Measurements from ENCODE around the gene SRGAP2B. TPM values are rescaled to one million over a fixed set of nuclear protein-coding genes. Genes with fewer than 3 reads are reported as not detected.
"Not testable (repeated sequence)": the region's sequence is repeated elsewhere in the genome, so short reads cannot be mapped to it uniquely, and the experiment has no call there.

SRGAP2B gene
- total RNA-seq, 1 donor from 2014 or later, result 44.4 TPM

GRCh38 chr1:144992915-144993314 is 102.2 kb downstream of the SRGAP2B start:
- peak; percentile 2 for DNase-seq (ENCODE audit: low spot score)

DNA sequence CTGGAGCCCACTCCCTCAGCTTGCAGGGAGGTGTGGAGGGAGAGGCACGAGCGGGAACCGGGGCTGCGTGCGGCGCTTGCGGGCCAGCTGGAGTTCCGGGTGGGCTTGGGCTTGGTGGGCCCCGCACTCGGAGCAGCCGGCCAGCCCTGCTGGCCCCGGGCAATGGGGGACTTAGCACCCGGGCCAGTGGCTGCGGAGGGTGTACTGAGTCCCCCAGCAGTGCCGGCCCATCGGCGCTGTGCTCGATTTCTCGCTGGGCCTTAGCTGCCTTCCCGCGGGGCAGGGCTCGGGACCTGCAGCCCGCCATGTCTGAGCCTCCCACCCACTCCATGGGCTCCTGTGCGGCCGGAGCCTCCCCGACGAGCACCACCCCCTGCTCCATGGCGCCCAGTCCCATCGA is 104.5 kb downstream of the SRGAP2B start:
- H3K27ac Mint-ChIP-seq; H3K4me1 Mint-ChIP-seq (ENCODE audit: low read depth); H3K36me3 Mint-ChIP-seq (ENCODE audit: low read depth); H3K9me3 Mint-ChIP-seq; DNase-seq (ENCODE audit: low spot score); H3K27me3 Mint-ChIP-seq (ENCODE audit: insufficient read depth); intact Hi-C loops (cut with micrococcal nuclease); H3K4me3 Mint-ChIP-seq: not testable (repeated sequence)

More at GRCh38 chr1:144992915-144993314, 102.2 kb downstream of the SRGAP2B start:
- intact Hi-C loops (cut with micrococcal nuclease); H3K36me3 Mint-ChIP-seq (ENCODE audit: low read depth); H3K4me3 Mint-ChIP-seq; H3K4me1 Mint-ChIP-seq (ENCODE audit: low read depth); H3K27me3 Mint-ChIP-seq (ENCODE audit: insufficient read depth); H3K9me3 Mint-ChIP-seq; H3K27ac Mint-ChIP-seq: not testable (repeated sequence)

GRCh38 chr1:144987131-144987530 is 108.0 kb downstream of the SRGAP2B start:
- DNase-seq (ENCODE audit: low spot score); H3K9me3 Mint-ChIP-seq; H3K4me1 Mint-ChIP-seq (ENCODE audit: low read depth); H3K4me3 Mint-ChIP-seq; H3K27me3 Mint-ChIP-seq (ENCODE audit: insufficient read depth); intact Hi-C loops (cut with micrococcal nuclease); H3K27ac Mint-ChIP-seq; H3K36me3 Mint-ChIP-seq (ENCODE audit: low read depth): not testable (repeated sequence)

- H3K4me1 Mint-ChIP-seq (ENCODE audit: low read depth); H3K27ac Mint-ChIP-seq; H3K4me3 Mint-ChIP-seq; intact Hi-C loops (cut with micrococcal nuclease); H3K36me3 Mint-ChIP-seq (ENCODE audit: low read depth); H3K27me3 Mint-ChIP-seq (ENCODE audit: insufficient read depth); H3K9me3 Mint-ChIP-seq; DNase-seq (ENCODE audit: low spot score): not testable (repeated sequence)
Measured at GRCh38 chr1:144986171-144986860, 108.8 kb downstream of the SRGAP2B start.

DNA sequence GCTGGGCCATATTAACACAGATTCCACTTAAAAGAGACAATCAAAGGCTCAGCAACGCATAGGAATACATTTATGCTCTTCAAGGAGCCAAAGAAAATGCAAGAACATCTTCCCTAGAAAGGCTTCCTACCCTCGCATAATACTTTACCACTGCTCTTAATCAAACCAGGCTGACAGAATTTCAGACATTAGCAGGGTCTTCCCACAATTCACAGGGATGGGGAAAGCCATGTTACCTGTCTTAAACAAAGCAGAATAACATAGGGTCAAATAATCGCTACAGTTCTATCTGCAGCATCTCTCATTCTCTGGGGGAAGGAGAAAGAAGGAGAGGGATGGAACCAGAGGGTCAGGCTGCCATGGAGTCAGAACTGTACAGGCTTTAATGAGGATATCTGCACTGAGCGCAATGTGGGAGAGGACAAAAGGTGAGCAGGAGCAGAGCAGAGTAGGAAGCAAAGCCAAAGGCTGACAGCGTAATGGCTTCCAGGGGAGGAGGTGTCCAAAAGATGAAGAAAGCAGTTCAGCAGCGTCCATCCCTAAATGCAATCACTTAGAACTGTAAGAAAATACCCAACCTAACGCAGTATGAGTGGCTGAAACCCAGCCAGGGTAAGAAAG is 109.5 kb downstream of the SRGAP2B start:
- DNase-seq (ENCODE audit: low spot score); H3K9me3 Mint-ChIP-seq; H3K4me1 Mint-ChIP-seq (ENCODE audit: low read depth); H3K27ac Mint-ChIP-seq; H3K4me3 Mint-ChIP-seq; intact Hi-C loops (cut with micrococcal nuclease); H3K27me3 Mint-ChIP-seq (ENCODE audit: insufficient read depth); H3K36me3 Mint-ChIP-seq (ENCODE audit: low read depth): not testable (repeated sequence)

DNA sequence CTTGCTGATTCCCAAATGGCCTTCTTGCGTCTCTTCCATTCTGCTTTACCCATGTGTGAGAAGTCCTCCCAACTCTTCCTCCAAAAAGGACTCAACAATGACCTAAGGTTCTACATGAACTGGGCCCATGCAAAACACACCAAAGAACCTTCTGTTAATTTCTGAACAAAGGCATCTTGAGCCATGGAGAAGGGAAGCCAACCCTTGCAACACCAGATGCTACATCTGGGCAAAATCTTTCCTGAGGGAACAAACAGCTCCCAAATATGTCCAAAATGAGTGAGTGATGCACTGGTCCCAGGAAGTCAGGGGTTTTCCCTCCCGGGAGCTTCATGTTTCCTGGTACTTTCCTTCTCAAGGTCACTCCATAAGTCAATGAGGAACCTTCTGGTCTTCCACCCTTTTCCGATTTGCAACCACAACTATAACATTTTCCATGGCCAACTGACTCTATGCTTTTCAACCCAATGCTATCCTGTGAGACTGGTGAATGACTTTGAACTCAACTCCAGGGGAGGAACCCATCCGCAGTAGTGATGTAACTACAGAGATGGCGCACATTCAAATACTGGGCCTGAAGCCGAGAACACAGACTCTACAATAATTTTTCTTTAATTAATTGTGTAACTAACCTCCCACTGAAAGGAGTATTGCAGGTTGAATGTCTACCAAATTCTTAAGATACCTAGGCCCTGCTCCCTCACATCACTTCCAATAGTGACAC is 112.2 kb downstream of the SRGAP2B start:
- intact Hi-C loops (cut with micrococcal nuclease); H3K4me1 Mint-ChIP-seq (ENCODE audit: low read depth); H3K9me3 Mint-ChIP-seq; H3K27ac Mint-ChIP-seq; H3K27me3 Mint-ChIP-seq (ENCODE audit: insufficient read depth); DNase-seq (ENCODE audit: low spot score); H3K4me3 Mint-ChIP-seq; H3K36me3 Mint-ChIP-seq (ENCODE audit: low read depth): not testable (repeated sequence)

DNA sequence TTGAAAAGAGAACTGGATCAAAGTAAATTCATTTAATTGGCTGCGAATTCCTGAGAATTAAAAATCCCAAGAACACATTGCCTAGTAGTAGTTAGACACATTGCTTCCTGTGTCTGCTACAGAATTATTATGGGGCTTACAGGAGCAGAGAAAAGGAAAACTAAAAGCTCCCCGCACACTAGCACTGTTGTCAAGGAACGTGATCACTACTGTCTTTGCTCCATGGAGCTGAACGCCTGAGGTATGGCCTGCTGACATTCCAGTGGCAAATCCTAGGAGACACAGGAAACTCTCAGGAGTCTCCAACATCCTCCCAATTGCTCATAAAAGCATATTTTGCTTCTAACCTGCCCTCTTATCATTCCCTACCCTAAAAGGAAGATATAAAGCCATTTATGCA is 114.0 kb downstream of the SRGAP2B start:
- intact Hi-C loops (cut with micrococcal nuclease); H3K9me3 Mint-ChIP-seq; H3K4me1 Mint-ChIP-seq (ENCODE audit: low read depth); H3K27ac Mint-ChIP-seq; H3K27me3 Mint-ChIP-seq (ENCODE audit: insufficient read depth); H3K36me3 Mint-ChIP-seq (ENCODE audit: low read depth); H3K4me3 Mint-ChIP-seq; DNase-seq (ENCODE audit: low spot score): not testable (repeated sequence)

GRCh38 chr1:144979960-144980595 is 115.0 kb downstream of the SRGAP2B start:
- intact Hi-C loops (cut with micrococcal nuclease); H3K27me3 Mint-ChIP-seq (ENCODE audit: insufficient read depth); H3K9me3 Mint-ChIP-seq; DNase-seq (ENCODE audit: low spot score); H3K27ac Mint-ChIP-seq; H3K4me3 Mint-ChIP-seq; H3K4me1 Mint-ChIP-seq (ENCODE audit: low read depth); H3K36me3 Mint-ChIP-seq (ENCODE audit: low read depth): not testable (repeated sequence)

GRCh38 chr1:144977856-144978255 is 117.3 kb downstream of the SRGAP2B start:
- H3K4me1 Mint-ChIP-seq (ENCODE audit: low read depth); H3K36me3 Mint-ChIP-seq (ENCODE audit: low read depth); H3K27ac Mint-ChIP-seq; H3K27me3 Mint-ChIP-seq (ENCODE audit: insufficient read depth); H3K9me3 Mint-ChIP-seq; H3K4me3 Mint-ChIP-seq; intact Hi-C loops (cut with micrococcal nuclease); DNase-seq (ENCODE audit: low spot score): not testable (repeated sequence)

DNA sequence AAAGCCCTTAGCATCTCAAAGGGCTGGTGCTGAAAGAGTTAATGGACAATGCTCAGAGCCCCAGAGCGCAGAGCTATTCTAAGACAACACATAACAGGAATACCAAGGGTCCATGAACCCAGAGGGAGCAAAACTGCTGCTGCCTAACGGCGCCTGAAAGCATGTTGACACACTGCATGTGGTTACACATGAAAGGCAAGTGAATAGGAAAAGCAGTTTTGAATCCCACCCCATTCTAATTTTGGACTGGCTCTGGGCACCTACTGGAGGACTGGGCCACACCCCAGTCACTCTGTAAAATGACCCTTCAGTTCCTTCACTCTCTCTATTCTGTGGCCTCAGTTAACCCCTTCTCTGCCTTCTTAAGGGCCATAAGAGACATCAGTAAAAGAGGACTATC is 123.2 kb downstream of the SRGAP2B start:
- DNase-seq (ENCODE audit: low spot score); H3K27ac Mint-ChIP-seq; intact Hi-C loops (cut with micrococcal nuclease); H3K9me3 Mint-ChIP-seq; H3K36me3 Mint-ChIP-seq (ENCODE audit: low read depth); H3K4me1 Mint-ChIP-seq (ENCODE audit: low read depth); H3K27me3 Mint-ChIP-seq (ENCODE audit: insufficient read depth); H3K4me3 Mint-ChIP-seq: not testable (repeated sequence)

GRCh38 chr1:144966488-144966887 is 128.6 kb downstream of the SRGAP2B start:
- H3K4me3 Mint-ChIP-seq; H3K36me3 Mint-ChIP-seq (ENCODE audit: low read depth); DNase-seq (ENCODE audit: low spot score); H3K9me3 Mint-ChIP-seq; H3K27ac Mint-ChIP-seq; intact Hi-C loops (cut with micrococcal nuclease); H3K4me1 Mint-ChIP-seq (ENCODE audit: low read depth); H3K27me3 Mint-ChIP-seq (ENCODE audit: insufficient read depth): not testable (repeated sequence)

- intact Hi-C loops (cut with micrococcal nuclease), result not testable (repeated sequence)
Measured at GRCh38 chr1:144964765-144965164, 130.4 kb downstream of the SRGAP2B start.

GRCh38 chr1:144964186-144964585 is 130.9 kb downstream of the SRGAP2B start:
- H3K27me3 Mint-ChIP-seq (ENCODE audit: insufficient read depth); H3K36me3 Mint-ChIP-seq (ENCODE audit: low read depth); H3K4me1 Mint-ChIP-seq (ENCODE audit: low read depth); DNase-seq (ENCODE audit: low spot score); intact Hi-C loops (cut with micrococcal nuclease); H3K9me3 Mint-ChIP-seq; H3K4me3 Mint-ChIP-seq; H3K27ac Mint-ChIP-seq: not testable (repeated sequence)

More at GRCh38 chr1:144964765-144965164, 130.4 kb downstream of the SRGAP2B start:
- H3K4me1 Mint-ChIP-seq (ENCODE audit: low read depth); H3K27ac Mint-ChIP-seq; DNase-seq (ENCODE audit: low spot score); H3K36me3 Mint-ChIP-seq (ENCODE audit: low read depth); H3K27me3 Mint-ChIP-seq (ENCODE audit: insufficient read depth); H3K9me3 Mint-ChIP-seq; H3K4me3 Mint-ChIP-seq: not testable (repeated sequence)

Measured in activated T-helper 1 cell treated with anti-CD3 and anti-CD28 coated beads, Interleukin-12 subunit alpha, Interleukin-12 subunit beta, Interleukin-2, Interleukin-4 antibody, amounts not matched to agents 30 ng/mL and 10 ng/mL and 1 ng/mL, durations not matched to agents 14 hours and 24 hours and 36 hours (primary cell).